ENCODE measurements around the gene ZSWIM4.

- no peak for TF ChIP-seq CTCF (IDR thresholded peaks at IDR 0.05; ENCODE audit: poor library complexity, severe bottlenecking)
- no peak for TF ChIP-seq TAF1 (IDR thresholded peaks at IDR 0.05; ENCODE audit: low read depth)
Observed at GRCh38 chr19:13788991-13789390, 6.3 kb upstream of the ZSWIM4 start.

Measured in neural cell (in vitro differentiated cells).